AG04449 (cell line): ENCODE measurements around the gene C22orf31.

Source experiments
- CTCF ChIA-PET: fragments of 350-600 bp; formaldehyde crosslinking; extraction: SDS; loops from one replicate; lab custom pipeline; 2021; ENCODE audit warnings: antibody characterized with exemption; lab: Yijun Ruan, JAX
- POLR2A ChIA-PET: fragments of 400-600, 350-600 bp; formaldehyde crosslinking; extraction: SDS; loops from one replicate; lab custom pipeline; 2020; ENCODE audit warnings: antibody characterized with exemption, inconsistent platforms; lab: Yijun Ruan, JAX
- DNase-seq: peaks from one replicate; pipeline ENCODE4 v3.0.0-alpha.2; 2010; ENCODE audit warnings: low read depth, low spot score
- H3K4me3 ChIP-seq: 2 replicates; pipeline ENCODE4 v1.5.1; 2011; ENCODE audit warnings: low read depth, mild to moderate bottlenecking, control low read depth, low read length
- CTCF ChIP-seq: IDR thresholded peaks from one replicate; pipeline ENCODE4 v1.5.1; 2011; ENCODE audit warnings: mild to moderate bottlenecking, moderate library complexity, low read length, control low read depth, inconsistent platforms; ENCODE audit not compliant: insufficient read depth; ENCODE audit errors: missing control alignments

Gene C22orf31

GRCh38 chr22:29065468-29066190 is 4.0 kb upstream of the C22orf31 start:
- H3K4me3 ChIP-seq = no peak overlapping the region
- no peak for DNase-seq
- CTCF ChIA-PET = interaction anchor here (1.8 kb wide), 1 partner anchor 209 kb away, joined by 9 read pairs; no protein-coding TSS in a partner anchor
- TF ChIP-seq CTCF = no peak
- POLR2A ChIA-PET = no interaction called here

- POLR2A ChIA-PET = no interaction called here
- CTCF ChIA-PET = interaction anchor here (1.2 to 1.8 kb wide), 4 partner anchors 9 to 207 kb away, joined by 3 to 4 read pairs (median 4); no protein-coding TSS in a partner anchor
- no peak overlapping the region for H3K4me3 ChIP-seq
- DNase-seq = no peak
- no peak for TF ChIP-seq CTCF
Observed at GRCh38 chr22:29062286-29062821, 723 bp upstream of the C22orf31 start.

- POLR2A ChIA-PET = interaction anchor here (0.6 kb wide), 1 partner anchor 327 kb away, joined by 4 read pairs; no protein-coding TSS in a partner anchor
- CTCF ChIA-PET = interaction anchor here (1.2 to 1.3 kb wide), 2 partner anchors 8 to 206 kb away, joined by 4 read pairs; no protein-coding TSS in a partner anchor
- no peak for DNase-seq
- no peak for TF ChIP-seq CTCF
- no peak overlapping the region for H3K4me3 ChIP-seq
Observed at GRCh38 chr22:29060931-29061330, 700 bp downstream of the C22orf31 start.

- no peak for DNase-seq
- ChIA-PET CTCF (no interaction called here), POLR2A (interaction anchor here (0.7 kb wide), 1 partner anchor 294 kb away, joined by 3 read pairs; no protein-coding TSS in a partner anchor)
- H3K4me3 ChIP-seq = no peak overlapping the region
- TF ChIP-seq CTCF = no peak
Observed at GRCh38 chr22:29060251-29060869, 1.3 kb downstream of the C22orf31 start.

GRCh38 chr22:29056472-29056871 is 5.2 kb downstream of the C22orf31 start:
- TF ChIP-seq CTCF = no peak
- no peak for DNase-seq
- no peak overlapping the region for H3K4me3 ChIP-seq
- CTCF ChIA-PET = interaction anchor here (1.2 to 3.0 kb wide), 4 partner anchors 14 to 201 kb away, joined by 3 to 14 read pairs (median 6); no protein-coding TSS in a partner anchor
- POLR2A ChIA-PET = no interaction called here

GRCh38 chr22:29055192-29055830 is 6.3 kb downstream of the C22orf31 start:
- no peak overlapping the region for H3K4me3 ChIP-seq
- ChIA-PET CTCF (interaction anchor here (0.5 to 3.0 kb wide), 6 partner anchors 12 to 200 kb away, joined by 3 to 14 read pairs (median 4); no protein-coding TSS in a partner anchor), POLR2A (no interaction called here)
- no peak for TF ChIP-seq CTCF
- no peak for DNase-seq
